GM19025 (cell line): Measurements from ENCODE around the gene CCHCR1.
"Not testable (repeated sequence)": the region's sequence is repeated elsewhere in the genome, so short reads cannot be mapped to it uniquely, and the experiment has no call there.

Source experiments
- ATAC-seq: cut with Tn5 transposase; IDR thresholded peaks from one replicate; pipeline ENCODE4 v1.9.1; 2021; ENCODE audit warnings: mild to moderate bottlenecking, low read depth, moderate library complexity; ENCODE audit not compliant: unreplicated experiment

CCHCR1 gene

GRCh38 chr6:31164475-31165063 is 7.0 kb upstream of the CCHCR1 start:
- ATAC-seq: not testable (repeated sequence)

GRCh38 chr6:31163922-31164321 is 6.3 kb upstream of the CCHCR1 start:
- no peak for ATAC-seq

- ATAC-seq: no peak
These were observed 5.0 kb upstream of the CCHCR1 start for GRCh38 chr6:31162463-31163165.

- no peak for ATAC-seq
These were observed 3.9 kb upstream of the CCHCR1 start for GRCh38 chr6:31161216-31162126.

- no peak for ATAC-seq
These were observed 1.6 kb upstream of the CCHCR1 start for GRCh38 chr6:31158863-31159855.

- ATAC-seq: peak; percentile 83
These were observed 699 bp upstream of the CCHCR1 start, which contains the start of gene TCF19 for GRCh38 chr6:31158140-31158862. Gene TCF19, plus strand, starts transcription at chr6:31158589. Its CDS starts 881 bp downstream, at chr6:31159470.

- ATAC-seq: no peak
These were observed 961 bp downstream of the CCHCR1 start for GRCh38 chr6:31156641-31157040.

GRCh38 chr6:31154436-31154835 is 3.2 kb downstream of the CCHCR1 start:
- ATAC-seq: no peak

- no peak for ATAC-seq
These were observed 4.8 kb downstream of the CCHCR1 start for GRCh38 chr6:31152781-31153180.

- ATAC-seq: no peak
These were observed 7.7 kb downstream of the CCHCR1 start for GRCh38 chr6:31149827-31150447.

- ATAC-seq: no peak
These were observed 12.2 kb downstream of the CCHCR1 start for GRCh38 chr6:31145386-31145785.

GRCh38 chr6:31144970-31145340 is 12.6 kb downstream of the CCHCR1 start:
- ATAC-seq: no peak

- no peak for ATAC-seq
These were observed 13.2 kb downstream of the CCHCR1 start for GRCh38 chr6:31144296-31144969.

- no peak for ATAC-seq
These were observed 14.5 kb downstream of the CCHCR1 start for GRCh38 chr6:31143148-31143547.

GRCh38 chr6:31142361-31142761 is 15.2 kb downstream of the CCHCR1 start:
- ATAC-seq: no peak

- no peak for ATAC-seq
These were observed 17.0 kb downstream of the CCHCR1 start for GRCh38 chr6:31140643-31141042.

GRCh38 chr6:31139599-31139998 is 18.0 kb downstream of the CCHCR1 start:
- no peak for ATAC-seq

GRCh38 chr6:31138982-31139381 is 18.6 kb downstream of the CCHCR1 start, which contains the start of gene PSORS1C2:
Gene PSORS1C2, minus strand, starts transcription at chr6:31139066. Its CDS starts 40 bp downstream, at chr6:31139026.
- no peak for ATAC-seq
